ENCODE results near the gene CLDN11.

CLDN11 gene

GRCh38 chr3:170418422-170419398 lies at the start of gene CLDN11:
Gene CLDN11, plus strand, starts transcription at chr3:170418868. Its CDS starts 199 bp downstream, at chr3:170419067.
- peak; percentile 54 for DNase-seq

GRCh38 chr3:170368921-170369320 lies 49.7 kb upstream of the CLDN11 start:
- no peak for DNase-seq

- DNase-seq = no peak
Observed at GRCh38 chr3:170372190-170372879, 46.3 kb upstream of the CLDN11 start.

GRCh38 chr3:170383567-170383966 lies 35.1 kb upstream of the CLDN11 start:
- no peak for DNase-seq

GRCh38 chr3:170386468-170386867 lies 32.2 kb upstream of the CLDN11 start:
- no peak for DNase-seq

- DNase-seq = no peak
Observed at GRCh38 chr3:170387950-170388349, 30.7 kb upstream of the CLDN11 start.

- DNase-seq = no peak
Observed at GRCh38 chr3:170391108-170391507, 27.6 kb upstream of the CLDN11 start.

- no peak for DNase-seq
Observed at GRCh38 chr3:170397685-170398084, 21.0 kb upstream of the CLDN11 start.

- DNase-seq = no peak
Observed at GRCh38 chr3:170405101-170405500, 13.6 kb upstream of the CLDN11 start.

- DNase-seq = no peak
Observed at GRCh38 chr3:170410428-170411029, 8.1 kb upstream of the CLDN11 start.

GRCh38 chr3:170413291-170413690 lies 5.4 kb upstream of the CLDN11 start:
- no peak for DNase-seq

- peak; percentile 68 for DNase-seq
Observed at GRCh38 chr3:170414202-170414663, 4.4 kb upstream of the CLDN11 start.

GRCh38 chr3:170417090-170417489 lies 1.6 kb upstream of the CLDN11 start:
- no peak for DNase-seq

- DNase-seq = peak; percentile 44
Observed at GRCh38 chr3:170419557-170420087, 954 bp downstream of the CLDN11 start.

- no peak for DNase-seq
Observed at GRCh38 chr3:170420307-170420821, 1.7 kb downstream of the CLDN11 start.

GRCh38 chr3:170421111-170421641 lies 2.5 kb downstream of the CLDN11 start:
- DNase-seq = peak; percentile 20

- DNase-seq = no peak
Observed at GRCh38 chr3:170421758-170422157, 3.1 kb downstream of the CLDN11 start.

- DNase-seq = no peak
Observed at GRCh38 chr3:170423001-170423615, 4.4 kb downstream of the CLDN11 start.

GRCh38 chr3:170424879-170425278 lies 6.2 kb downstream of the CLDN11 start:
- DNase-seq = no peak

- DNase-seq = no peak
Observed at GRCh38 chr3:170425491-170426239, 7.0 kb downstream of the CLDN11 start.

- no peak for DNase-seq
Observed at GRCh38 chr3:170426240-170426797, 7.7 kb downstream of the CLDN11 start.

Data from femur (tissue), 1 donor.